ENCODE measurements around the gene SAMM50.
"Not testable (repeated sequence)": the region's sequence is repeated elsewhere in the genome, so short reads cannot be mapped to it uniquely, and the experiment has no call there.

Gene SAMM50

GRCh38 chr22:44000123-44000522, 44.9 kb downstream of the SAMM50 start:
- no peak for DNase-seq (ENCODE audit: low read depth)

GRCh38 chr22:44001521-44001920, 46.3 kb downstream of the SAMM50 start:
- no peak for DNase-seq (ENCODE audit: low read depth)

- no peak for DNase-seq (ENCODE audit: low read depth)
Measured at GRCh38 chr22:44002324-44002723, 47.1 kb downstream of the SAMM50 start.

GRCh38 chr22:44002997-44003396, 47.8 kb downstream of the SAMM50 start:
- no peak for DNase-seq (ENCODE audit: low read depth)

GRCh38 chr22:44003405-44004103, 48.3 kb downstream of the SAMM50 start:
- no peak for DNase-seq (ENCODE audit: low read depth)

GRCh38 chr22:44004104-44004460, 48.8 kb downstream of the SAMM50 start:
- no peak for DNase-seq (ENCODE audit: low read depth)

GRCh38 chr22:44005524-44005923, 50.3 kb downstream of the SAMM50 start:
- DNase-seq (ENCODE audit: low read depth), result no peak

GRCh38 chr22:44012162-44012561, 56.9 kb downstream of the SAMM50 start:
- no peak for DNase-seq (ENCODE audit: low read depth)

GRCh38 chr22:44012591-44012990, 57.3 kb downstream of the SAMM50 start:
- DNase-seq (ENCODE audit: low read depth), result no peak

GRCh38 chr22:44014241-44014640, 59.0 kb downstream of the SAMM50 start:
- no peak for DNase-seq (ENCODE audit: low read depth)

- DNase-seq (ENCODE audit: low read depth), result not testable (repeated sequence)
Measured at GRCh38 chr22:44016586-44016985, 61.3 kb downstream of the SAMM50 start.

- no peak for DNase-seq (ENCODE audit: low read depth)
Measured at GRCh38 chr22:44018594-44018993, 63.4 kb downstream of the SAMM50 start.

- no peak for DNase-seq (ENCODE audit: low read depth)
Measured at GRCh38 chr22:44019416-44019815, 64.2 kb downstream of the SAMM50 start.

GRCh38 chr22:44019846-44020245, 64.6 kb downstream of the SAMM50 start:
- no peak for DNase-seq (ENCODE audit: low read depth)

GRCh38 chr22:44020981-44021380, 65.7 kb downstream of the SAMM50 start:
- no peak for DNase-seq (ENCODE audit: low read depth)

- DNase-seq (ENCODE audit: low read depth), result no peak
Measured at GRCh38 chr22:44023404-44024287, 68.4 kb downstream of the SAMM50 start.

GRCh38 chr22:44024288-44024921, 69.2 kb downstream of the SAMM50 start, which contains the start of gene PARVB:
TSS of gene PARVB (plus strand) at chr22:44024302. CDS start at chr22:44024340, 38 bp downstream.
- no peak for DNase-seq (ENCODE audit: low read depth)

GRCh38 chr22:44025171-44026065, 70.2 kb downstream of the SAMM50 start:
- no peak for DNase-seq (ENCODE audit: low read depth)

GRCh38 chr22:44026066-44026629, 70.9 kb downstream of the SAMM50 start:
- DNase-seq (ENCODE audit: low read depth), result no peak

GRCh38 chr22:44026630-44027511, 71.6 kb downstream of the SAMM50 start:
- peak; percentile 40 for DNase-seq (ENCODE audit: low read depth)
